GM18867 (cell line): ENCODE data around the gene GPR55.
"Not testable (repeated sequence)": the region's sequence is repeated elsewhere in the genome, so short reads cannot be mapped to it uniquely, and the experiment has no call there.

Experiments used
- ATAC-seq: cut with Tn5 transposase; IDR thresholded peaks from one replicate; pipeline ENCODE4 v1.9.1; 2021; ENCODE audit warnings: mild to moderate bottlenecking, moderate library complexity; ENCODE audit not compliant: unreplicated experiment

GPR55 gene, protein sequence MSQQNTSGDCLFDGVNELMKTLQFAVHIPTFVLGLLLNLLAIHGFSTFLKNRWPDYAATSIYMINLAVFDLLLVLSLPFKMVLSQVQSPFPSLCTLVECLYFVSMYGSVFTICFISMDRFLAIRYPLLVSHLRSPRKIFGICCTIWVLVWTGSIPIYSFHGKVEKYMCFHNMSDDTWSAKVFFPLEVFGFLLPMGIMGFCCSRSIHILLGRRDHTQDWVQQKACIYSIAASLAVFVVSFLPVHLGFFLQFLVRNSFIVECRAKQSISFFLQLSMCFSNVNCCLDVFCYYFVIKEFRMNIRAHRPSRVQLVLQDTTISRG

GRCh38 chr2:230924470-230925341, at the start of gene GPR55:
GPR55 (minus strand) TSS chr2:230925242; CDS start chr2:230910962, 14,280 bp downstream.
- ATAC-seq: peak; percentile 39

- ATAC-seq: peak; percentile 82
Observed at GRCh38 chr2:230974096-230974913, 49.3 kb upstream of the GPR55 start.

DNA sequence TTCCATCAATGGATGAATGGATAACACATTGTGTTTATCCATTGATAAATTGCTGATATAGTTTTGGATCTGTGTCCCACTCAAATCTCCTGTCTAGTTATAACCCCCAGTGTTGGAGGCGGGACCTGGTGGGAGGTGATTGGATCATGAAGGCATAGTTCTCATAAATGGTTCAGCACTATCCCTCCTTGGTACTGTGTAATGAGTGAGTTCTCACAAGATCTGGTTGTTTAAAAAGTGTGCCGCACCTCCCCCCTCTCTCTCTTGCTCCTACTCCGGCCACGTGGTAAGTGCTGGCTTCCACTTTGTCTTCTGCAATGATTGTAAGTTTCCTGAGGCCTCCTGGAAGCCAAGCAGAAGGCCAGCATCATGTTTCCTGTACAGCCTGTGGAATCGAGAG, 47.0 kb upstream of the GPR55 start:
- ATAC-seq: no peak

- ATAC-seq: no peak
Observed at GRCh38 chr2:230969659-230970015, 44.6 kb upstream of the GPR55 start.

GRCh38 chr2:230968921-230969658, 44.0 kb upstream of the GPR55 start:
- peak; percentile 47 for ATAC-seq

GRCh38 chr2:230968314-230968713, 43.3 kb upstream of the GPR55 start:
- ATAC-seq: not testable (repeated sequence)

DNA sequence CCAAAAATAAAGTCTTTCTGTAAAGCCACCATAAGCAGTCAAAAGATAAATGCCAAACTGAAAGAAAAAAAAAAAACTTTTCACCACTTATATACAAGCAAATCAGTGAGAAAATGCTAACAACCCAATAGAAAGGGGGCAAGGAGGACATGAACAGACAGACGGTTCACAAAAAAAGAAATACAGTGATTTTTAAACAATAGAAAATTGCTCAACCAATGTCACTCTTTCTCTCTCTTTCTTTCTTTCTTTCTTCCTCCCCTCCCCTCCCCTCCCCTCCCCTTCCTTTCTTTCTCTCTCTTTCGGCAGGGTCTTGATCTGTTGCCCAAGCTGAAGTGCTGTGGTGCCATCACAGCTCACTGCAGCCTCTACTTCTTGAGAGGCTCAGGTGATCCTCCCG, 42.1 kb upstream of the GPR55 start:
- ATAC-seq: no peak

DNA sequence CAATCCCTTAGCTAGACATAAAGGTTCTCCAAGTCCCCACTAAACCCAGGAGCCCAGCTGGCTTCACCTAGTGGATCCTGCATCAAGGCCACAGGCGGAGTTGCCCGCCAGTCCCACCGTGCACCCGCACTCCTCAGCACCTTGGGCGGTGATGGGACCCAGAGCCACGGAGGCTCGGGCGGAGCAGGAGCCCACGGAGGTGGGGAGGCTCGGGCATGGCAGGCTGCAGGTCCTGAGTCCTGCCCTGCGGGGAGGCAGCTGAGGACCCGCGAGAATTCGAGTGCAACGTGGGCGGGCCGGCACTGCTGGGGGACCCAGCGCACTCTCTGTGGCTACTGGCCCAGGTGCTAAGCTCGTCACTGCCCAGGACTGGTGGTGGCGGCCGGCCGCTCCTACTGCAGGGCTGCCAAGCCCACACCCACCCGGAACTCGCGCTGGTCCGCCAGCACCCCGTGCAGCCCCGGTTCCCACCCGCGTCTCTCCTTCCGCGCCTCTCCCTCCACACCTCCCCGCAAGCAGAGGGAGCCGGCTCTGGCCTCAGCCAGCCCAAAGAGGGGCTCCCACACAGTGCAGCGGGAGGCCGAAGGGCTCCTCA, 39.2 kb upstream of the GPR55 start:
- no peak for ATAC-seq

DNA sequence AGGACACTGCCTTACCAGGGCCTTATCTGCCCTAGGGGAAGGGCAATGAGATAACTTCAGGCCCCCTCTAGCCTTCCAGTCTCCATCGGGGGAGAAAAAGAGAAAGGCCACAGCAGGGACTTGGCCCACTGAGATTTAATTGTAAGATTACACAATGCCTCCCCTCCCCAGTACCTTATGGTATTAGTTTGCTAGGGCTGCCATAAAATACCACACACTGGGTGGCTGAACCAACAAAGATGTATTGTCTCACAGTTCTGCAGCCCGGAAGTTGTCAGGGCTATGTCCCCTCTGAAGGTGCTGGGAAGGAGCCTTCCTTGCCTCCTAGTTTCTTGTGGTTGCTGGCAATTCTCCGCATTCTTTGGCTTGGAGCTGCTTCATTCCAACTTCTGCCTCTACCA, 36.0 kb upstream of the GPR55 start:
- no peak for ATAC-seq

GRCh38 chr2:230960026-230960425, 35.0 kb upstream of the GPR55 start:
- no peak for ATAC-seq

DNA sequence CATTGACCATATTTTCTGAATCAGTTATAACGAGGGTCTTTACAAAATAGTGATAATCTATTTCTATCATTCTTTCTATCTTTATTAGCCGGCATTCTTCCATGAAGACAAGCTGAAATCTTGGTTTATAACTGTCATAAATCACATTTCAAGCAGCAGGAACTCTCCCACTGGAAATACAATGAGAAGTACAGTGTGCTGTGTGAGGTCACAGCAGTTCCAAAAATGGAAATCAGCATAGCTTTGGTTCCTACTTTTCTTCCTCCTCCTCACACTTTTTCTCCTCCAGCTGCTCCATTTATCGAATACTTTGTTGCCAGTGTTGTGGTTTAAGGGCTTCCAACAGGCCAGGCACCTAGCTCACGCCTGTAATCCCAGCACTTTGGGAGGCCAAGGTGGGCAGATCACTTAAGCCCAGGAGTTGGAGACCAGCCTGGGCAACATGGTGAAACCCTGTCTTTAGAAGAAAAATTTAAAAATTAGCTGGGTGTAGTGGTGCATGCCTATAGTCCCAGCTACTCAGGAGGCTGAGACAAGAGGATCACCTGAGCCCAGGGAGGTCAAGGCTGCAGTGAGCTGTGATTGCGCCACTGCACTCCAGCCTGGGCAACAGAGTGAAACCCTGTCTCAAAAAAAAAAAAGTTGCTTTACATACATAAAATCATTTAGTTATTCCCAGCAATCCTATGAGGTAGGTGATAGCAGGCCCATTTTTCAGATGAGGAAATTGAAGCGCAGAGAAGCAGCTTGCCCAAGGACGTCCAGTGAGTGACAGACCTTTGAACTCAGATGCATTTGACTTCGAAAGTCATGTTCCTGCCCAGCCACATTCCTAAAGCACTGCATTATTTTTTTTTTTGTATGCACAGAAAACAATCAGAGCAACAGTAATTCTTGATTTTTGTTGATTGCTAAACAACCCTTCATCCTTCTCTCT, 34.0 kb upstream of the GPR55 start:
- ATAC-seq: no peak

GRCh38 chr2:230957756-230958391, 32.8 kb upstream of the GPR55 start:
- ATAC-seq: no peak

DNA sequence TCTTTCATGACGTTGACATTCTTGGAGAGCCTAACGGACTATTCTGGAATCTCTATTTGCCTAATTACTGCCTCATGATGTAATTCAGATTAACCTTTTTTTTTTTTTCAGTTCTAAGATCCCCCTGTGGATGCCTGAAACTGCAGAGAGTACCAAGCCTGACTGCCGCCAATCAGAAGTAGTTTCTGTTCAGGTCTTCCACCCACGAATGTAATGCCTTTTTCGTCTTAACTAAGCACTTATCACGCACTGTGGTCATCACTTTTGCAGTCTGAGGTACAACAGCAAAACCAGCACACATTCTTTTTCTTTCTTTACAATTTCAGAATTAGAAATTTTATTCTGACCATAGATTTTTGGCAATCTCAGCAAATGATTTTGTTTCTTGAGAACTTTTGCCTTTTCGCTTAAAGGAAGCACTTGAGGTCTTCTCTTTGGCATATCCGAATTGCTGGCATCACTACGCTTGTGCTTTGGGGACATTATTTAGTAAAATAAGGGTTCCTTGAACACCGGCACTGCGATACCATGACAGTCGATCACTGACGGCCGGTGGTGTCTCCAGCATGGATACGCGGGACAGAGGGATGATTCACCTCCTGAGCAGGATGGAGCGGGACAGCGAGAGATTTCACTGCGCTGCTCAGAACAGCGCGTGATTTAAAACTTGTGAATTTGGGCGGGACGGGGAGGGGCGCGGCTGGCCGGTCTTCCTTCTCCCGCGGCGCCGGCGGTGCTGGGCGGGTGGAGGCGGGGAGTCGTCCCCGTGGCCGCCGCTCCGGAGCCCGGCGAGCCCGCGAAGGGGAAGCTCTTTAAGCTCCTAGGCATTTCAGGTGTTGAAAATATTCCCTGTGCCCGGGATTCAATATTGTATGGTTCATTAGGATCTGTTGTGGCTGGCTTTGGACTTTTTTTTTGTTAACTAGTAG, 32.0 kb upstream of the GPR55 start:
- peak; percentile 69 for ATAC-seq

DNA sequence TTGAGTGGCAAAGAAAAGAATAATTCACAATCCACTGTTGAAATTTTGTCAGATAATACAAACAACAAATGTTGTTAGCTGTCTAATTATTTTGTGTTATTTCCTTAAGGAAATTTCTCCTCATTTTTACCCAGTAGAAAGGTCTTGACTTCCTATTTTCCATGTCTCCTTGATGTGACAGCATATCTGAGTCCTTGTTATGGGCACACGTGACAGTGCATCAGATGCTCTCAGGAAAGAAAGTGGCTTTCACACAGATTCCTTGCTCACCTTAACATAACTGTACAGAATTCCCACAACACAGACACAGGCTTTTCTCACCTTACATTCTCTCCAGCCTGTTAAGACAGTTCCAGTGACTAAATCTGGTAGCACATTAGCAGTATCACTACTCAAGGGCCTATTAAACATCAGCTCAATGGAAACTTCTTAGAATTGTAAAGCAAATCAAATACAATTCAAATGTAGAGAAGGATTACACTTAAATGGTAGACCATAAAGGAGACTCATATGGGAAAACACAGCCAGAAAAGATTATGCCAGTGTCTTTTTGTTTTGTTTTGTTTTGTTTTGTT, 30.2 kb upstream of the GPR55 start:
- no peak for ATAC-seq

DNA sequence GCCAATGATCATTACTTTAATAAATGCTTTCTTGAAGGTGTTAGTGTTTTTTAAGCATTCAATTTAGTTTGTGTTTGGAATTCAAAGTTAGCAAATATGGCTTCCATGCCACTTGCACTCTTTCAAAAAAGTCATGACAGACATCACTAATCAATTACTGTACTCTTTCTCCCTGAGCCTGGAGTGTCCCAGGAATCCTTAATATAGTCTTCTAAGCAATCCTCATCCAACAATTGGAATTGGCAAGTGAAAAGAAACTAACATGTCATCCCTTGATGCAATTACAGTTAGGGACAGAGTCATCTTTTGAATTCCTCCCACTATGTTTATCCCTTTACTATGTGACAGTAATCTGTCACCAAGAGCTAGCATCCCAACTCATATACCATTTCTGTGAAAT, 29.7 kb upstream of the GPR55 start:
- ATAC-seq: no peak

DNA sequence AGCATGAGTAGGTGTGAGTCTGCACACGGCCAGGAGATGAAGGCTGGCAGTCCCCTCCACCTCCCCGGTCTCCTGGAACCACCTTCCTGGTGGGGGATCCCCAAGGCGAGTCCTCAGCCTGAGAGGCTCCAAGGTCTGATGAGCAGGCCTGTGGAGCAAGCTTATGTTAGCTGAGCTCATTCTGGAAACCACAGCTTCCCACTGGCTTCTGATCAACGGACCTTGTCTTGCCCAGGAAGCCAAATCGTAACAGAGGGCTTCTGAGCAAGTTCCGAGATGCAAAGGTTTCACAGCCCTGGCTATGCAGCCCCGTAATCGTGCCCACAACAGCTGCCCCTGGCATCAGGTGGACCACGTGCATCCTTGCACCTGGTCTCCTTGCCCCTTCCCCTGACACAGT, 28.8 kb upstream of the GPR55 start:
- no peak for ATAC-seq

DNA sequence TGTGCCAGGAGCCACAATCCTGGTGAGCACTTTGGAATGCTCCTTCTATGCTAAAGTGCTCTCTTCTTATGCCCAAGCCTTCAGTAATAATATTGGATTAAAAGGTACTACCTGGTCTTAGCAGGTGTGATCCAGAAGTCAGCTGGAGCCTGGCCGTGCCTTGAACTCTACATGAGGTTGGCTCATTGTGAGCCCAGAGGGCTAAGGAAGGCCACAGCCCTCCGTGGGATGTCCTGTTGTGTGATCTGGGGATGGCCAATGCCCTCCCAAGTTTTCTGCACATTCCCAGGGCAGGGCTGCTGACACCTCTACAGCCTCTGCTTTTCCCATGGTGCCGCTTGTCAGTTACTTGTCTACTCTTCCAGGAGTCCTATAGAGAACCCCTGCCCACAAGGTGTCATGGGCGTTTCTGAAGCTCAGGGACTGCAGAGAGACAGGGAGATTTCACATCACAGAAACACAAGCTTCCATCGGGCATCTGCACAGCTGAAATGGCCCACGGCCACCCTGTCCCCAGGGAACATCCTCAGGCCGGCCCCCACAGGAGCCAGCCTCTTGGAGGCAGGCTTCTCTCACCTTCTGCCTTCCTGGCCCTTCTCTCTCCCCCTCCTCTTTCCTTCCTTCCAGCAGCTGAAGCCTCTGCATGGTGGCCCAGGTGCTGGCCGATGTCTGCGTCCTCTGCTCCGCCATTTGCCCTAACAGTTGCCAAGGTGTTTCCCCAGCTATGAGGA, 27.3 kb upstream of the GPR55 start:
- ATAC-seq: no peak
